ENCODE measurements around the gene RPUSD1. TPM values are rescaled to one million over a fixed set of nuclear protein-coding genes. Genes with fewer than 3 reads are reported as not detected.

The RPUSD1 gene
- total and polyA plus RNA-seq, 2 donors (not counting 1 experiment from before 2014, with no cell fraction given), result 34.7 to 46.1 TPM

DNA sequence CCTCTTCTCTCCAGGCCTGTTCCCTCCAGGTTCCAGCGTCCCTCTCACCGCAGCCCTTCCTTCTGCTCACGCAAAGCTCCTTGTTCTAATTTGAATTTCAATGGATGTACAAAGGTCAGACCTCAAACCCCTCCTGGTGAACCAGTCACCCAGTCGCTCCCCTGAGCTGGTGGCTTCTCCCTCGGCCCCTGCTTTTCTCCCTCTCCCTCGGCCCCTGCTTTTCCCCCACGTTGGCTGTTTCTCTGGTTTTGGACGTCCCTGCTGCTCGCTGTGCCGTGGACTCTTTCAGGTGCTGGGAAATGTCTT is 36.2 kb downstream of the RPUSD1 start:
- intact Hi-C loops (cut with micrococcal nuclease), result no loop called here
- Histone ChIP-seq H3K36me3 (replicated peaks in 1 of 2; ENCODE audit: control extremely low read depth in 1 of 2, control insufficient read depth in 1 of 2, extremely low read depth in 1 of 2, insufficient read depth in 2 of 2, low read length in 1 of 2) (no peaks in the 10 kb centered on the region), H3K79me2 (ENCODE audit: control insufficient read depth, insufficient read depth, low read length) (no peaks in the 10 kb centered on the region), H3K9ac (ENCODE audit: low read length) (no peak overlapping the region), H2AFZ (ENCODE audit: insufficient read depth, low read depth, low read length, poor library complexity, severe bottlenecking) (no peak overlapping the region), H4K20me1 (ENCODE audit: control insufficient read depth, insufficient read depth, low read length, poor library complexity, severe bottlenecking) (no peaks in the 10 kb centered on the region), H3K27ac (ENCODE audit: low read length in 2 of 2) (no peak overlapping the region), H3K4me2 (replicated peaks; ENCODE audit: low read depth, low read length, poor library complexity, severe bottlenecking) (no peak overlapping the region), H3K27me3 (replicated peaks in 1 of 4; ENCODE audit: control extremely low read depth in 1 of 4, control insufficient read depth in 3 of 4, insufficient read depth in 4 of 4, low read length in 3 of 4) (no peaks in the 10 kb centered on the region), H3K4me1 (ENCODE audit: control insufficient read depth in 2 of 2, insufficient read depth in 2 of 2, low read length in 2 of 2) (peaks cover 4 to 6% of the 10 kb centered on the region in 2 donors), H3K4me3 (ENCODE audit: control extremely low read depth in 1 of 5, extremely low read depth in 1 of 5, insufficient read depth in 1 of 5, low read depth in 2 of 5, low read length in 4 of 5) (no peak overlapping the region), H3K9me3 (ENCODE audit: control extremely low read depth in 1 of 3, control insufficient read depth in 2 of 3, insufficient read depth in 1 of 3, low read length in 2 of 3) (peaks cover 0 to 4% (median 0%) of the 10 kb centered on the region in 3 donors)
- ChIA-PET POLR2A (no interaction called here), CTCF (no interaction called here)
- Mint-ChIP-seq H3K4me1 (peaks cover 1% of the 10 kb centered on the region), H3K4me3 (no peak overlapping the region), H3K9me3 (ENCODE audit: insufficient read depth) (peaks cover 3% of the 10 kb centered on the region), H3K27me3 (peaks cover 5% of the 10 kb centered on the region), H3K27ac (no peak overlapping the region)
- ATAC-seq (ENCODE audit: low read depth) (no peak), DNase-seq (no peak)
- TF ChIP-seq, protein P1, sequence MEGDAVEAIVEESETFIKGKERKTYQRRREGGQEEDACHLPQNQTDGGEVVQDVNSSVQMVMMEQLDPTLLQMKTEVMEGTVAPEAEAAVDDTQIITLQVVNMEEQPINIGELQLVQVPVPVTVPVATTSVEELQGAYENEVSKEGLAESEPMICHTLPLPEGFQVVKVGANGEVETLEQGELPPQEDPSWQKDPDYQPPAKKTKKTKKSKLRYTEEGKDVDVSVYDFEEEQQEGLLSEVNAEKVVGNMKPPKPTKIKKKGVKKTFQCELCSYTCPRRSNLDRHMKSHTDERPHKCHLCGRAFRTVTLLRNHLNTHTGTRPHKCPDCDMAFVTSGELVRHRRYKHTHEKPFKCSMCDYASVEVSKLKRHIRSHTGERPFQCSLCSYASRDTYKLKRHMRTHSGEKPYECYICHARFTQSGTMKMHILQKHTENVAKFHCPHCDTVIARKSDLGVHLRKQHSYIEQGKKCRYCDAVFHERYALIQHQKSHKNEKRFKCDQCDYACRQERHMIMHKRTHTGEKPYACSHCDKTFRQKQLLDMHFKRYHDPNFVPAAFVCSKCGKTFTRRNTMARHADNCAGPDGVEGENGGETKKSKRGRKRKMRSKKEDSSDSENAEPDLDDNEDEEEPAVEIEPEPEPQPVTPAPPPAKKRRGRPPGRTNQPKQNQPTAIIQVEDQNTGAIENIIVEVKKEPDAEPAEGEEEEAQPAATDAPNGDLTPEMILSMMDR (IDR thresholded peaks at IDR 0.05), result no peak
- no peak for TF ChIP-seq EZH2 (IDR thresholded peaks at IDR 0.05; ENCODE audit: borderline replicate concordance, insufficient read depth, low read depth, low read length, poor library complexity, severe bottlenecking)
- 87% methylated on average over 6 of the region's 10 CpGs for WGBS (ENCODE audit: insufficient coverage)

DNA sequence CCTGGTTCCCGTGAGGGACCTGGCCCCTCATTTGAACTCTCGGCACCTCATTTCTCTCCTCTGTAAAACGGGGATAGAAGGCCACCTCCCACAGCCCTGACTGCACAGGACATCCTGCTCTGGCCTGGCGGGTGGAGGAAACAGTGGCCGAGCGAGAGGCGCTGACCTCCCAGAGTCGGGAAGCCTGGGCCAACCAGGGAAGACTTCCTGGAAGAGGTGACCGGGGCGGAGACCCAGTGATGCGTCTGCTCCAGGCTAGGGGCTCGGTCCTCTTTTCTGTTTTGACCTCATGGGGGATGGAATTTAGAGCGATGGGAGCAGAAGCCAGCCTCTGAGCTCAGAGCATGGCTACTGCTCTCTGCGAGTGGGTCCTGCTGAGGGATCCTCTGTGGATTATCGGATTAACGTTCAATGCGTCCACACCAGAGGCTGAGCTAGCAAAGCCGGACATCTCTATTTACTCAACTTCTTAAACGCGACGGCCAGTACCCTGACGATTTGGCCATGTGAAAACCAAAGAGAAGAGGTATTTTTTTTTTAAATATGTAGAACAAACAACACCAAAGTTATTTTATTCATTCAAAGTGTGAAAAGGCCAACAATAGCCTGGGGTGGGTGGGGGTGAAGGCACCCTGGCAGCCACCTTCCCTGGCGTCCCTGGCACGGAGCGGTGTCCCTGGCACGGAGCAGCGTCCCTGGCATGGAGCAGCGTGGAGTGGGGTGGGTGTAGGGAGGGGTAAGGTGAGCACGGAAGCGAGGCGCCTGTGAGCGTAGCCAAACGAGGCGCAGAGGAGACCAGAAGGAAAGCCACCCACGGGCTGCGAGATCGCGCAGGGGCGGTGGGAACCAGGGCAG is 36.8 kb downstream of the RPUSD1 start:
- no peaks in the 10 kb centered on the region for H3K9me3 ChIP-seq (ENCODE audit: control extremely low read depth in 1 of 3, control insufficient read depth in 2 of 3, insufficient read depth in 1 of 3, low read length in 2 of 3)
- 91% methylated on average over 27 of the region's 39 CpGs for WGBS (ENCODE audit: insufficient coverage)
- ChIA-PET POLR2A (no interaction called here), CTCF (interaction anchor here (2.1 kb wide), 1 partner anchor 11 kb away, joined by 6 read pairs; the partner anchor contains the start of gene CIAO3)
- intact Hi-C loops (cut with micrococcal nuclease), result no loop called here
- Mint-ChIP-seq H3K27ac (no peak overlapping the region), H3K4me1 (peaks cover 1% of the 10 kb centered on the region), H3K9me3 (ENCODE audit: insufficient read depth) (peaks cover 1% of the 10 kb centered on the region), H3K4me3 (no peak overlapping the region), H3K27me3 (peaks cover 2% of the 10 kb centered on the region)
- no peaks in the 10 kb centered on the region for H4K20me1 ChIP-seq (ENCODE audit: control insufficient read depth, insufficient read depth, low read length, poor library complexity, severe bottlenecking)
- no peak overlapping the region for H3K4me3 ChIP-seq (ENCODE audit: control extremely low read depth in 1 of 5, extremely low read depth in 1 of 5, insufficient read depth in 1 of 5, low read depth in 2 of 5, low read length in 4 of 5)
- DNase-seq (no peak), ATAC-seq (ENCODE audit: low read depth) (no peak)
- peaks cover 4 to 6% of the 10 kb centered on the region in 2 donors for H3K4me1 ChIP-seq (ENCODE audit: control insufficient read depth in 2 of 2, insufficient read depth in 2 of 2, low read length in 2 of 2)
- no peaks in the 10 kb centered on the region for H3K27me3 ChIP-seq (replicated peaks in 1 of 4; ENCODE audit: control extremely low read depth in 1 of 4, control insufficient read depth in 3 of 4, insufficient read depth in 4 of 4, low read length in 3 of 4)
- H2AFZ ChIP-seq (ENCODE audit: insufficient read depth, low read depth, low read length, poor library complexity, severe bottlenecking), result no peak overlapping the region
- H3K9ac ChIP-seq (ENCODE audit: low read length), result no peak overlapping the region
- no peak overlapping the region for H3K4me2 ChIP-seq (replicated peaks; ENCODE audit: low read depth, low read length, poor library complexity, severe bottlenecking)
- H3K36me3 ChIP-seq (replicated peaks in 1 of 2; ENCODE audit: control extremely low read depth in 1 of 2, control insufficient read depth in 1 of 2, extremely low read depth in 1 of 2, insufficient read depth in 2 of 2, low read length in 1 of 2), result no peaks in the 10 kb centered on the region
- no peaks in the 10 kb centered on the region for H3K79me2 ChIP-seq (ENCODE audit: control insufficient read depth, insufficient read depth, low read length)
- no peak overlapping the region for H3K27ac ChIP-seq (ENCODE audit: low read length in 2 of 2)
- TF ChIP-seq EZH2 (IDR thresholded peaks at IDR 0.05; ENCODE audit: borderline replicate concordance, insufficient read depth, low read depth, low read length, poor library complexity, severe bottlenecking), result no peak
- TF ChIP-seq, protein P1 (IDR thresholded peaks at IDR 0.05), result no peak
